ENCODE data around the gene PMM1.
"Not testable (repeated sequence)": the region's sequence is repeated elsewhere in the genome, so short reads cannot be mapped to it uniquely, and the experiment has no call there.

Gene PMM1

DNA sequence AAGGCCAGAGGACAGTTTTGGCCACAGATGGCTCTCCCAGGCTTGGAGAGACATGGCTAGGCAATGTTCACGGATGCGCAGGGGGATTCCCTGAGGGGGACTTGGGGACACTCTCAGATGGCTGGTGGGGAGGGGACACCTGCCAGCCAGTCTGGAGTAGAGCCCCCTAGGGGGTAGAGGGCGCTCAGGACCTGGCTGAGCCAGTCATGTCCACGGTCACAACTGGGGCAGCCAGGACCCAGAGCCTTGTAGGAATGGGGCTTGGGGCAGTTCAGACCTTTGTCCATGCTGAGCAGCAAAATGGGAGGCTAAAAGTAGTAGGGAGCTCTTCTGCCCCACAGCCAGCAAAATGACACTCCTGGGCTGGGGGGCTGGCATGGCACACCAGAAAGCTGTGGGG is 27.2 kb downstream of the PMM1 start:
- no peak for DNase-seq

GRCh38 chr22:41561788-41562187 is 27.9 kb downstream of the PMM1 start:
- no peak for DNase-seq

- no peak for DNase-seq
These were observed 28.3 kb downstream of the PMM1 start for GRCh38 chr22:41561335-41561734.

DNA sequence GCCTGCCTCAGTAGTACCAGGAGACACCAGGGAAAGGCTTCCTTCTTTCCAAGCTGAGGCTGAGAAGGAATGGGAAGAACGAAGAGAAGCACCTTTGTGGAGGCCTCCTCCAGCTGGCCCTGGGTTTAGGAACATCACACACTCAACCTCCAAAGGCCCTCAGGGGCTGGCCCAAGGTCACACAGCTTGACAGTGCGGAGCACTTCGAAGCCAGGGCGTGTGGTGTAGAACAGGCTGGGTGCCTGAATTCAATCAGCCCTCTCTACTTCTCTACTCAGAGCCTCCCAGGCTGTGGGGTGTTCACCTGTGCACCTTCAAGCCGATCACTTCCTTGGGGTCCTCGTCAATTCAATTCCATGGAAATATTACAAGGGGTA is 29.6 kb downstream of the PMM1 start:
- no peak for DNase-seq

DNA sequence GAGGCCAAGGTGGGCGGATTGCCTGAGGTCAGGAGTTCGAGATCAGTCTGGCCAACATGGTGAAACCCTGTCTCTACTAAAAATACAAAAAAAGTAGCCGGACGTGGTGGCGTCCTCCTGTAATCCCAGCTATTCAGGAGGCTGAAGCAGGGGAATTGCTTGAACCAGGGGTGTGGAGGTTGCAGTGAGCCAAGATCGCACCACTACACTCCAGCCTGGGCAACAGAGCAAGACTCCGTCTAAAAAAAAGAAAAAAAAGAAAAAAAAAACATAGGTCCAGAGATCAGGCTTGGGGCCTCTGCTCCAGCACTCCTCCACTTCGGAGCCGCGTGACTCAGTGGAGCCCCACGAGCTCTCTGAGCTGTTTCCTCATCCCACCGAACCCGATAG is 31.4 kb downstream of the PMM1 start:
- DNase-seq = not testable (repeated sequence)

- DNase-seq = peak; percentile 69
These were observed 32.0 kb downstream of the PMM1 start for GRCh38 chr22:41557401-41558240.

DNA sequence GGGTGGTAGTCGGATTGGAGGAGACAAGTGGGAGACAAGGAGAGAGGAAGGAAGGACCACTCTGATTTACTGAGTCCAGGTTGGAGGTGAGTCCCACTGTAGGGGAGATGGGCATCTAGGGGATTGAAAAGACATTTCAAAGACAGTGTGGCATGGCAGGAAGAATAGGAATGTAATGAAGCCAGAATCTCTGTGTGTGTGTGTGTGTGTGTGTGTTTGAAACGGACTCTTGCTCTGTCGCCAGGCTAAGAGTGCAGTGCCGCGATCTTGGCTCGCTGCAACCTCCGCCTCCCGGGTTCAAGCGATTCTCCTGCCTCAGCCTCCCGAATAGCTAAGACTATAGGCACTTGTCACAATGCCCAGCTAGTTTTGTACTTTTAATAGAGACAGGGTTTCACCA is 33.1 kb downstream of the PMM1 start:
- DNase-seq = no peak

GRCh38 chr22:41555325-41555982 is 34.2 kb downstream of the PMM1 start:
- peak; percentile 40 for DNase-seq

- DNase-seq = no peak
These were observed 37.6 kb downstream of the PMM1 start for GRCh38 chr22:41551877-41552582.

- no peak for DNase-seq
These were observed 38.6 kb downstream of the PMM1 start for GRCh38 chr22:41550952-41551491.

GRCh38 chr22:41548830-41549211 is 40.8 kb downstream of the PMM1 start:
- no peak for DNase-seq

DNA sequence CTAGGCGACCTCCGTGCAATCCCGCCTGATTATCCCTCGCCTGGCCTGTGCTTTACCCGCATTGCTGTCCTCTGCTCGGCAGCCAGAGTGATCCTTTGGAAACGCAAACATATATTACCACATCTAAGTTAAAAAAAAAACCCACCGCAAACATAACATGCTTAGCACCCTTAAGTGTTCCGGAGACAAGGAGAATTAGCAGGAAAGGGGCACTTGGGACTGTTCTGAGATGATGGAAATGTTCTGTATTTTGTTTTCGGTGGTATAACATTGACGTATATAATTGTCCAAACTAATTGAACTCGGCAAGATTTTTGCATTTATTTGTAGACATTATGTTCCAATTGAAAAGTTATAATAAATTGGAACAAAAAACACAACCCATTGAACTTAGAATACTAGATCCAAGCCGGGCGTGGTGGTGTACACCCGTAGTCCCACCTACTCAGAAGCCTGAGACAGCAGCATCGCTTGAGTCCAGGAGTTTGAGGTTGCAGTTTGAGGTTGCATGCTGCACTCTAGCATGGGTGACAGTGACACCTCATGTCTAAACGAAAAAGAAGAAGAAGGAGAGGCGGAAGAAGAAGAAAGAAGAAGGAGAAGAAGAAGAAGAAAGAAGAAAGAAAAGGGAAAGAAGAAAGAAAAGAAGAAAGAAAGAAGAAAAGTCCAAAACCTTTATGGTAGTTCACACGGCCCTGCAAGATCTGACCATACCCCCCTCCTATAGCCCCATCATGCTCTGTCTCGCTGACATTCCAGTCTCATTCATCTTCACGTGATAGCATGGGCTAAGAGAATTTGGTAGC is 44.8 kb downstream of the PMM1 start:
- no peak for DNase-seq

GRCh38 chr22:41543854-41544670 is 45.6 kb downstream of the PMM1 start, which contains the start of gene POLR3H:
POLR3H (minus strand) TSS chr22:41544470; CDS start chr22:41544101, 369 bp downstream.
- peak; percentile 98 for DNase-seq

DNA sequence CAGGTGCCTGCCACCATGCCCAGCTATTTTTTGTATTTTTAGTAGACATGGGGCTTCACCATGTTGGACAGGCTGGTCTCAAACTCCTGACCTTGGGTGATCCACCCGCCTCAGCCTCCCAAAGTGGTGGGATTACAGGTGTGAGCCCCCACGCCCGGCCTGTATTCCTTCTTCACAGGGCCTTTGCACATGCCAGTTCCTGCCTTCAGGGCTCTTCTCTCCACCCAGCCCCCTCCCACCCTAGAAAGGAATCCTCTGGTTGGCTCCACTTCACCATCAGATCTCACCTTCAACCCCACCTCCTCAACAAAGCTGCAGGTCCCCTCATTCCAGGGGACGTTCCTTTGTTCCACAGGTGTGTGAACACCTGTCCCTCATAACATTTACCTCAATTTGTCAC is 47.4 kb downstream of the PMM1 start:
- no peak for DNase-seq

GRCh38 chr22:41541484-41541883 is 48.2 kb downstream of the PMM1 start:
- DNase-seq = no peak

DNA sequence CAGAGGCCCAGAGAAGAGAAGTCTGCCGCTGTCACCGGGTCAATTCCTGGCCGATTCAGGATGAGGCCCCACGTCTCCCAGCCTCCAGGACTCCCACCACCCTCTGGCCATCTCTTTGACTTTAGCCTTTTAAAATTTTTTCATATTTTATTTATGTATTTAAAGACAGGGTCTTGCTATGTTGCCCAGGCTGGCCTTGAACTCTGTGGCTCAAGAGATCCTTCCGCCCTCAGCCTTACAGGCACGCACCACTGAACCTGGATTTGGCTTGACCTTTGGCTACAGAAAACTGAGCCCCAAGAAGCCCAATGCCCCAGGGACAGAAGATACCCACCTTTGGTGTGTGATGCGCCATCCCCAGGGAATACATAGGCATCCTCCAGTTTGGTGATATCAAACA is 49.3 kb downstream of the PMM1 start:
- DNase-seq = no peak

GRCh38 chr22:41540006-41540315 is 49.7 kb downstream of the PMM1 start:
- DNase-seq = no peak

GRCh38 chr22:41539146-41540005 is 50.3 kb downstream of the PMM1 start:
- no peak for DNase-seq

- DNase-seq = no peak
These were observed 51.1 kb downstream of the PMM1 start for GRCh38 chr22:41538583-41538982.

- DNase-seq = no peak
These were observed 52.4 kb downstream of the PMM1 start for GRCh38 chr22:41537203-41537602.

DNA sequence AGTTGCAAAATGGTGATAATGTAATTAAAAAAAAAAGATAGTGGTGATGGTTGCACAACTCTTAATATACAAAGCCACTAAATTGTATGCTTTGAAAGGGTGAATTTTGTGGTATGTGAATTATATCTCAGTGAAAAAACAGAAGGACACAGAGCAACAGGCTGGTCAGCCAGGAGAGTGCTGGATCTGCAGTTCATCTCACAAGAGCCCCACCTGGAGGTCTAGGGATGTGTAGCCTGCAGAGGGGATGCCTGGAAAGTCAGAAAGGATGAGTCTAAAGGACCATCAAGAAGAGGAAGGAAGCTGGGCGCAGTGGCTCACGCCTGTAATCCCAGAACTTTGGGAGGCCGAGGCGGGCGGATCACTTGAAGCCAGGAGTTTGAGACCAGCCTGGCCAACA is 54.4 kb downstream of the PMM1 start:
- DNase-seq = no peak

Measured in NCI-H1092 (cell line).